CD4-positive, alpha-beta memory T cell (primary cell): Measurements from ENCODE around the gene AFTPH. TPM values are rescaled to one million over a fixed set of nuclear protein-coding genes. Genes with fewer than 3 reads are reported as not detected.

Experiments used
- CTCF ChIA-PET: fragments of 350-600 bp; sonication (Branson Sonifier 250); formaldehyde crosslinking; loops from one replicate; lab custom pipeline; 2021; ENCODE audit warnings: inconsistent platforms; ENCODE audit not compliant: partially characterized antibody; lab: Charles Lee
- POLR2A ChIA-PET: fragments of 350-600 bp; sonication (Branson Sonifier 250); formaldehyde crosslinking; loops from one replicate; lab custom pipeline; 2021; ENCODE audit not compliant: partially characterized antibody; lab: Charles Lee
- DNase-seq, 5 donors: peaks; one replicate each; pipeline versions ENCODE4 v3.0.0 to v3.0.0-alpha.2; 2020 to 2022; ENCODE audit warnings: mixed read lengths in 1 of 5
- H3K27ac ChIP-seq: one replicate; pipeline ENCODE4 v1.7.0; 2013; ENCODE audit warnings: low read depth, low read length
- H3K27me3 ChIP-seq: 2 replicates; pipeline ENCODE4 v1.7.0; 2013; ENCODE audit warnings: mild to moderate bottlenecking, low read length, moderate library complexity; ENCODE audit not compliant: insufficient read depth
- H3K36me3 ChIP-seq: 2 replicates; pipeline ENCODE4 v1.7.0; 2013; ENCODE audit warnings: mild to moderate bottlenecking, low read length, moderate library complexity; ENCODE audit not compliant: insufficient read depth
- H3K4me1 ChIP-seq: 2 replicates; pipeline ENCODE4 v1.7.0; 2013; ENCODE audit warnings: mild to moderate bottlenecking, low read length, moderate library complexity; ENCODE audit not compliant: insufficient read depth
- H3K4me3 ChIP-seq, 2 donors: one replicate each; pipeline ENCODE4 v1.7.0; 2013; ENCODE audit warnings: low read length in 2 of 2, mild to moderate bottlenecking in 1 of 2
- H3K9me3 ChIP-seq, 2 donors: one replicate each; pipeline ENCODE4 v1.7.0; 2013; ENCODE audit warnings: low read length in 2 of 2, control low read depth in 1 of 2; ENCODE audit not compliant: control insufficient read depth in 1 of 2
- H3K27ac Mint-ChIP-seq, 7 donors: one replicate each; pipeline ENCODE4 v1.8.0; 2020 to 2021; ENCODE audit warnings: mixed read lengths in 7 of 7, mild to moderate bottlenecking in 6 of 7, inconsistent platforms in 3 of 7, moderate library complexity in 3 of 7
- H3K27me3 Mint-ChIP-seq, 2 donors: one replicate each; pipeline ENCODE4 v1.8.0; 2020 to 2021; ENCODE audit warnings: mixed read lengths in 2 of 2
- H3K36me3 Mint-ChIP-seq, 2 donors: one replicate each; pipeline ENCODE4 v1.8.0; 2020 to 2021; ENCODE audit warnings: mixed read lengths in 2 of 2, inconsistent platforms in 1 of 2, mild to moderate bottlenecking in 1 of 2
- H3K4me1 Mint-ChIP-seq, 4 donors: one replicate each; pipeline ENCODE4 v1.8.0; 2020 to 2021; ENCODE audit warnings: mixed read lengths in 4 of 4, mild to moderate bottlenecking in 1 of 4
- H3K4me3 Mint-ChIP-seq, 8 donors: one replicate each; pipeline ENCODE4 v1.8.0; 2020 to 2021; ENCODE audit warnings: mixed read lengths in 8 of 8, mild to moderate bottlenecking in 7 of 8, moderate library complexity in 6 of 8, inconsistent platforms in 3 of 8
- H3K9me3 Mint-ChIP-seq, 8 donors: one replicate each; pipeline ENCODE4 v1.8.0; 2020 to 2021; ENCODE audit warnings: mixed read lengths in 8 of 8, mild to moderate bottlenecking in 5 of 8, inconsistent platforms in 3 of 8, moderate library complexity in 1 of 8
- intact Hi-C: fragments of 100-400 bp; cut with micrococcal nuclease; formaldehyde crosslinking; loops from one replicate; pipeline ENCODE4 v1.15.1; 2023
- polyA plus RNA-seq, 2 donors: library from polyadenylated mRNA; unstranded; fragments of 300-500 nt; fragmentation: Illumina TruSeq; gene quantifications; one replicate each; pipeline ENCODE4 v1.2.3, GENCODE V29; 2021
- total RNA-seq, 2 experiments: library from RNA; stranded (reverse); gene quantifications; one replicate each; pipeline ENCODE4 v1.2.3, GENCODE V29; 2021

AFTPH gene
- total and polyA plus RNA-seq, 4 experiments from 2014 or later = 22.8 to 48.9 (median 38.7) TPM

- H3K9me3 ChIP-seq = no peaks in the 10 kb centered on the region
- peak overlapping the region; percentile 72 to 83 (median 76) for H3K4me3 Mint-ChIP-seq
- peaks cover 10 to 33% (median 22%) of the 10 kb centered on the region in 4 donors for H3K4me1 Mint-ChIP-seq
- no peaks in the 10 kb centered on the region for H3K36me3 ChIP-seq
- peaks cover 38% of the 10 kb centered on the region for H3K4me1 ChIP-seq
- H3K27ac ChIP-seq = peak overlapping the region; percentile 42
- peak overlapping the region in 4 of 7 donors; percentile 68 to 81 (median 78) for H3K27ac Mint-ChIP-seq
- intact Hi-C loops = loop anchor here (10.0 kb wide), 2 partner anchors 446 to 464 kb away; partner anchors contain the start of genes CEP68 and PELI1
- ChIA-PET CTCF (interaction anchor here (0.6 to 5.7 kb wide), 9 partner anchors 9 to 225 kb away, joined by 3 to 54 read pairs (median 6); partner anchors contain the start of genes AFTPH and SERTAD2), POLR2A (interaction anchor here (0.6 to 5.2 kb wide), 12 partner anchors 14 to 618 kb away, joined by 3 to 63 read pairs (median 3); partner anchors contain the start of genes ACTR2, AFTPH and SERTAD2)
- H3K27me3 Mint-ChIP-seq = no peaks in the 10 kb centered on the region
- H3K27me3 ChIP-seq = no peaks in the 10 kb centered on the region
- H3K9me3 Mint-ChIP-seq = no peaks in the 10 kb centered on the region
- DNase-seq = no peak
- H3K36me3 Mint-ChIP-seq = no peaks in the 10 kb centered on the region
- peak overlapping the region in 1 of 2 donors; percentile 61 for H3K4me3 ChIP-seq
Observed at GRCh38 chr2:64608867-64609226, 84.7 kb downstream of the AFTPH start.

- H3K9me3 Mint-ChIP-seq = no peaks in the 10 kb centered on the region
- H3K36me3 Mint-ChIP-seq = no peaks in the 10 kb centered on the region
- H3K4me1 Mint-ChIP-seq = peaks cover 10 to 33% (median 22%) of the 10 kb centered on the region in 4 donors
- peaks cover 38% of the 10 kb centered on the region for H3K4me1 ChIP-seq
- peak overlapping the region in 1 of 2 donors; percentile 61 for H3K4me3 ChIP-seq
- H3K27ac ChIP-seq = peak overlapping the region; percentile 57
- H3K9me3 ChIP-seq = no peaks in the 10 kb centered on the region
- POLR2A ChIA-PET = interaction anchor here (0.6 to 5.2 kb wide), 11 partner anchors 15 to 618 kb away, joined by 3 to 63 read pairs (median 3); partner anchors contain the start of genes ACTR2, AFTPH and SERTAD2
- peak; percentile 58 to 79 (median 76) for DNase-seq
- H3K27ac Mint-ChIP-seq = peak overlapping the region; percentile 35 to 83 (median 70)
- no peaks in the 10 kb centered on the region for H3K36me3 ChIP-seq
- no peaks in the 10 kb centered on the region for H3K27me3 Mint-ChIP-seq
- H3K27me3 ChIP-seq = no peaks in the 10 kb centered on the region
- peak overlapping the region; percentile 64 to 79 (median 75) for H3K4me3 Mint-ChIP-seq
- intact Hi-C loops = loop anchor here (10.0 kb wide), 2 partner anchors 445 to 465 kb away; partner anchors contain the start of genes CEP68 and PELI1
- CTCF ChIA-PET = interaction anchor here (0.5 to 5.7 kb wide), 9 partner anchors 8 to 592 kb away, joined by 3 to 54 read pairs (median 4); partner anchors contain the start of gene SERTAD2
Observed at GRCh38 chr2:64609227-64609941, 85.3 kb downstream of the AFTPH start.

GRCh38 chr2:64609942-64610281, 85.8 kb downstream of the AFTPH start:
- peaks cover 10 to 33% (median 22%) of the 10 kb centered on the region in 4 donors for H3K4me1 Mint-ChIP-seq
- no peaks in the 10 kb centered on the region for H3K27me3 Mint-ChIP-seq
- CTCF ChIA-PET = interaction anchor here (0.5 to 5.7 kb wide), 4 partner anchors 23 to 593 kb away, joined by 4 to 54 read pairs (median 14); no protein-coding TSS in a partner anchor
- H3K9me3 Mint-ChIP-seq = no peaks in the 10 kb centered on the region
- Histone ChIP-seq H3K9me3 (no peaks in the 10 kb centered on the region), H3K27ac (no peak overlapping the region), H3K4me3 (peak overlapping the region in 1 of 2 donors; percentile 23), H3K36me3 (no peaks in the 10 kb centered on the region), H3K27me3 (no peaks in the 10 kb centered on the region), H3K4me1 (peaks cover 38% of the 10 kb centered on the region)
- peak overlapping the region; percentile 64 to 79 (median 75) for H3K4me3 Mint-ChIP-seq
- no peak for DNase-seq
- H3K36me3 Mint-ChIP-seq = no peaks in the 10 kb centered on the region
- intact Hi-C loops = loop anchor here (2.0 to 10.0 kb wide), 3 partner anchors 255 to 465 kb away; partner anchors contain the start of genes CEP68 and PELI1
- POLR2A ChIA-PET = interaction anchor here (1.0 to 5.2 kb wide), 6 partner anchors 16 to 617 kb away, joined by 3 to 63 read pairs (median 6); partner anchors contain the start of genes ACTR2, AFTPH and SERTAD2
- H3K27ac Mint-ChIP-seq = peak overlapping the region; percentile 4 to 82 (median 70)

- intact Hi-C loops = loop anchor here (2.0 kb wide), 1 partner anchor 254 kb away; no protein-coding TSS in a partner anchor
- H3K36me3 Mint-ChIP-seq = no peaks in the 10 kb centered on the region
- Histone ChIP-seq H3K4me1 (peaks cover 38% of the 10 kb centered on the region), H3K9me3 (no peaks in the 10 kb centered on the region), H3K27ac (no peak overlapping the region), H3K36me3 (no peaks in the 10 kb centered on the region), H3K4me3 (no peak overlapping the region), H3K27me3 (no peaks in the 10 kb centered on the region)
- H3K9me3 Mint-ChIP-seq = no peaks in the 10 kb centered on the region
- no peak for DNase-seq
- peak overlapping the region in 7 of 8 donors; percentile 37 to 79 (median 68) for H3K4me3 Mint-ChIP-seq
- no peaks in the 10 kb centered on the region for H3K27me3 Mint-ChIP-seq
- POLR2A ChIA-PET = interaction anchor here (2.4 kb wide), 1 partner anchor 141 kb away, joined by 10 read pairs; no protein-coding TSS in a partner anchor
- peaks cover 10 to 33% (median 22%) of the 10 kb centered on the region in 4 donors for H3K4me1 Mint-ChIP-seq
- CTCF ChIA-PET = interaction anchor here (1.2 to 5.7 kb wide), 2 partner anchors 34 to 140 kb away, joined by 4 to 54 read pairs; no protein-coding TSS in a partner anchor
- peak overlapping the region in 3 of 7 donors; percentile 35 to 82 (median 76) for H3K27ac Mint-ChIP-seq
Observed at GRCh38 chr2:64610316-64610855, 86.3 kb downstream of the AFTPH start.

DNA sequence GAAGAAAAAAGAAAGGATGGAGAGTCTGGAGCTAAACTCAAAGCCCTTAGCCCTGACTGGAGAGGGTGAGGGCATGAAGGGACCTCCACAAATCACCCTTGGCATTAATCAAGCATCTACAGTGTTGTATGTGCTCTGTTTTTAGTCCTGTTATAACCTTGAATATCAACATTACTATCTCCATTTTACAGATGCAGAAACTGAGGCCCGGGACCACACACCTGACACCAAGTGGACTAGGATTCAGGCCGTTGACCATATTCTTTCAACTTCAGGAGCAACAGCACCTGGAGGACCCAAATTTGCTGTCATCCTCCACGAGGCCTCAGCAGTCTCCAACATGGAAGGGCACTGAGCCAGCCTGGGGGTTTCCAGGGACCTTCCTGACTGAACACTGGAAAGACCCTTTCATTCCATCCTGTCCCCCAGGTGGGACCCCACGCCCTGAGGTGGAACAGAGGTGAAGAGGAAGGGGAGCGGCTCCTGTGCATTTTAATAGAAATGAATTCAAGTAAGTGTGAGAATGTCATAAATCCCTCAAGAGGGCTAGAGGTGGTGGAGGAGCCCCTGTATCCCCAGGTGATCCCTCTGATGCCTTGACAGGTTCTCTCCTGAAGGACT, 88.6 kb downstream of the AFTPH start:
- DNase-seq = no peak
- Histone ChIP-seq H3K36me3 (no peaks in the 10 kb centered on the region), H3K9me3 (no peaks in the 10 kb centered on the region), H3K4me3 (no peak overlapping the region), H3K4me1 (peaks cover 19% of the 10 kb centered on the region), H3K27me3 (no peaks in the 10 kb centered on the region), H3K27ac (no peak overlapping the region)
- Mint-ChIP-seq H3K36me3 (no peaks in the 10 kb centered on the region), H3K27ac (no peak overlapping the region), H3K9me3 (no peaks in the 10 kb centered on the region), H3K4me3 (no peak overlapping the region), H3K27me3 (no peaks in the 10 kb centered on the region), H3K4me1 (peaks cover 3 to 14% (median 9%) of the 10 kb centered on the region in 4 donors)
- ChIA-PET CTCF (interaction anchor here (1.4 kb wide), 1 partner anchor 10 kb away, joined by 3 read pairs; no protein-coding TSS in a partner anchor), POLR2A (no interaction called here)
- intact Hi-C loops = no loop called here

DNA sequence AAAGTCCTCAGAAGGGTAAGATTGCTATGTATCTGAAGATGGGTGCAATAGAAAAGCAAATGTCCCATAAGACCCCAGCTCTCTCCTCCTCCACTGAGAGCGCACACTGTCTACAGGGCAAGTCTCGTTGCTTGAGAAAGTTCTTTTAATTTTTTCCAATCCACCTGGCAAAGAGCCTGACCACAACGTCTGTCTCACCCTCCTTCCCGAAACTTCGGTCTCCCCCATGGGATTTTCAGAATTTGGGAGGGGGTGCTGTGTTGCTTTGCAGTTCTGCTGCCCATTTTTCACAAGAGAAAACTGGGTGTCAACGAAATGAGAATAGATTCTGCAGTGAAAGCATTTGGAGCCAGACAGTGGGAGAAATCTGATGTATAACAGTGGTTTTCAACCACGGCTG, 89.1 kb downstream of the AFTPH start:
- POLR2A ChIA-PET = no interaction called here
- CTCF ChIA-PET = interaction anchor here (1.5 kb wide), 1 partner anchor 33 kb away, joined by 4 read pairs; no protein-coding TSS in a partner anchor

More for the DNA sequence above, 89.1 kb downstream of the AFTPH start:
- Mint-ChIP-seq H3K27me3 (no peaks in the 10 kb centered on the region), H3K4me1 (peaks cover under 1 to 8% (median 5%) of the 10 kb centered on the region in 4 donors), H3K36me3 (no peaks in the 10 kb centered on the region), H3K27ac (no peak overlapping the region), H3K4me3 (no peak overlapping the region), H3K9me3 (no peaks in the 10 kb centered on the region)
- no peak for DNase-seq
- peaks cover 13% of the 10 kb centered on the region for H3K4me1 ChIP-seq
- intact Hi-C loops = no loop called here
- no peaks in the 10 kb centered on the region for H3K9me3 ChIP-seq
- H3K4me3 ChIP-seq = no peak overlapping the region
- no peaks in the 10 kb centered on the region for H3K27me3 ChIP-seq
- H3K36me3 ChIP-seq = no peaks in the 10 kb centered on the region
- H3K27ac ChIP-seq = no peak overlapping the region
